Body of pancreas (tissue), 4 donors: ENCODE results near the gene DENND1A.

Experiments
- CTCF ChIP-seq, 7 experiments: fragments of 450-650 bp in 4 of 7; fragments of 200-600 bp in 3 of 7; sonication (generic) in 3 of 7; IDR thresholded peaks; one replicate each; pipeline ENCODE4 v1.5.1; 2016 to 2019; ENCODE audit warnings: antibody characterized with exemption in 7 of 7
- POLR2A ChIP-seq, 3 donors: fragments of 450-650 bp; IDR thresholded peaks; one replicate each; pipeline ENCODE4 v1.6.1; 2016; ENCODE audit warnings: antibody characterized with exemption in 3 of 3, mild to moderate bottlenecking in 2 of 3

DNA sequence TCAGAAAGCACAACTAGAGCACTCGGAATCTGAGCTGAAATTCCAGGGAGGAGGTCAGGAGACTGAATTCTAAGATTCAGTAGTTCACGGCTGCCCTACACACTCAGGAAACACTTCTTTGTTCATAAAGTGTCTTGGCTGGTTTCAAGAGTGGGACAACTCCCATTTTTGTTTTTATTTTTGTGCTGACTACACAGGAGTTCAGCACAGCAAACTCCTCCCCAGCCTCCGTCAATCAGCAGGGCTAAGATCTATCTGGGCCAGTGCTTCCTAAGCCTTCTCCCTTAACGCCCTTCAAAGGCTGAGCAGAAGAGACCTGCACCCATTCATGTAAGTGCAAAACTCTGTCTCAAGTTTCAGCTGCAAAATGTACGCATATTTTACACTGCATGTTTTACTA lies 323.8 kb downstream of the DENND1A start:
- no peak for TF ChIP-seq CTCF (IDR thresholded peaks at IDR 0.05)
- no peak for TF ChIP-seq POLR2A (IDR thresholded peaks at IDR 0.05)
